HG02973 (cell line): ENCODE measurements around the gene NOL11.
"Not testable (repeated sequence)": the region's sequence is repeated elsewhere in the genome, so short reads cannot be mapped to it uniquely, and the experiment has no call there.

Source experiments
- ATAC-seq: cut with Tn5 transposase; IDR thresholded peaks from one replicate; pipeline ENCODE4 v1.9.1; 2021; ENCODE audit warnings: moderate library complexity; ENCODE audit not compliant: unreplicated experiment

NOL11 gene

GRCh38 chr17:67752160-67752559, 34.4 kb downstream of the NOL11 start:
- not testable (repeated sequence) for ATAC-seq

DNA sequence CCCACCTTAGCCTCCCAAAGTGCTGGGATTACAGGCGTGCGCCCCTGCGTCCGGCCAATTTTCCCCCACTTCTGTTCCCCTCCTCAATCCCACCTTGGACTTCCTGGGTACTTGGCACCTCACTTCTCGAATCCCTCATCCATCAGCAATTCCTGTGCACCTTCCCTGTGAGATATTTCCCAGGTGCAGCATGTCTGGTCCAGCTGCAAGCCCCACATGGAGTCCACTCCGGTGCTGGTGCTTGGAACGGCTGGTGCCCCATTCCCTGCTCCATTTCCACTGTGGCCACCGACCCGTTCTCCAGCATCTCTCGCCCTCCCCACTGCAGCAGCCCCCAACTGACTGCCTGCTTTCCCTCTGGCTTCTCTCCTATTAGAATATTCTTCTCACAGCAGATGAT, 35.3 kb downstream of the NOL11 start:
- ATAC-seq = no peak

GRCh38 chr17:67754001-67754400, 36.3 kb downstream of the NOL11 start:
- no peak for ATAC-seq

- ATAC-seq = not testable (repeated sequence)
Measured at GRCh38 chr17:67754686-67755085, 37.0 kb downstream of the NOL11 start.

- ATAC-seq = not testable (repeated sequence)
Measured at GRCh38 chr17:67756766-67757165, 39.0 kb downstream of the NOL11 start.

GRCh38 chr17:67759355-67760171, 41.8 kb downstream of the NOL11 start:
- no peak for ATAC-seq

GRCh38 chr17:67765623-67766022, 47.9 kb downstream of the NOL11 start:
- no peak for ATAC-seq

- ATAC-seq = no peak
Measured at GRCh38 chr17:67769231-67769630, 51.5 kb downstream of the NOL11 start.

- no peak for ATAC-seq
Measured at GRCh38 chr17:67770539-67770938, 52.8 kb downstream of the NOL11 start.

DNA sequence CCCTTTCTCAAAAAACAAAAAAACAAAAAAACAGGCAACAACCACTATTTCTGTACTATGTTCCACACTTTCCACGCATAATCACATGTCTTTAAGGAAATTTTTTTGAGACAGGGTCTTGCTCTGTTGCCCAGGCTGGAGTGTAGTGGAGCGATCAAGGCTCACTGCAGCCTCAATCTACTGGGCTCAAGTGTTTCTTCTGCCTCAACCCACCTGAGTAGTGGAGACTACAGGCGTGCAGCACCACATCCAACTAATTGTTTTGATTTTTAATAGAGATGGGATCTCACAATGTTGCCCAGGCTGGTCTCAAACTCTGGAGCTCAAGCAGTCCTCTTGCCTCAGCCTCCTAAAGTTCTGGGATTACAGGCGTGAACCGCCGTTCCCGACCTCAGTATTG, 54.9 kb downstream of the NOL11 start:
- no peak for ATAC-seq

GRCh38 chr17:67773246-67773645, 55.5 kb downstream of the NOL11 start:
- ATAC-seq = no peak

- no peak for ATAC-seq
Measured at GRCh38 chr17:67779098-67779672, 61.4 kb downstream of the NOL11 start.

DNA sequence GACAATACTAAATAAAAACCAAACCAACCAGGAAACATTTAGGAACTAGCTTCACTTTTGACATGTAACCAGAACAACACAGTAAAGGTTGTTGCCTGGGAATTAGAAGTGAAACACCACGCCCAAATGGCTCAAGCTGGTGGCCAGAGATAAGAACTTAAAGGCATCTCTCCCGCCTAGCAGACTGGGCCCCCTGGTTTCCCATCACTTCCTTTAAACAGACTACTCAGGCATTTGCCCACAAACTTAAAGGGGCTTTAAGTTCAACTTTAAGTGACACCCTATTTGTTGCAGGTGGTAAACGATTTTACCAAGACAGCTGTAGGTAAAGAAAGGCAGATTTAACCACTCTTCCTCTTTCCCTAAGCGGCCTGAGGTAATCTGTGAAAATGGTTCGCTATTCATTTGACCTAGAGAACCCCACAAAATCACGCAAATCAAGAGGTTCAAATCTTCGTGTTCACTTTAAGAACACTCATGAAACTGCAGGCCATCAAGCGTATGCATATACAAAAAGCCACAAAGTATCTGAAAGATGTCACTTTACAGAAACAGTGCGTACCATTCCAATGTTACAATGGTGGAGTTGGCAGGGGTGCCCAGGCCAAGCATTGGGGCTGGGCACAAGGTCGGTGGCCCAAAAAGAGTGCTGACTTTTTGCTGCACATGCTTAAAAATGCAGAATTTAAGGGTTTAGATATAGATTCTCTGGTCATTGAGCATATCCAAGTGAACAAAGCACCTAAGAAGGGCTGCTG, 66.8 kb downstream of the NOL11 start:
- no peak for ATAC-seq

- ATAC-seq = no peak
Measured at GRCh38 chr17:67785122-67785477, 67.4 kb downstream of the NOL11 start.

- ATAC-seq = no peak
Measured at GRCh38 chr17:67785504-67785903, 67.8 kb downstream of the NOL11 start.
